HepG2 (cell line): ENCODE data around the gene APOL4. TPM values are rescaled to one million over a fixed set of nuclear protein-coding genes. Genes with fewer than 3 reads are reported as not detected.
"Not testable (repeated sequence)": the region's sequence is repeated elsewhere in the genome, so short reads cannot be mapped to it uniquely, and the experiment has no call there.

Experiments
- ARNTL ChIP-seq: sonication (generic); formaldehyde crosslinking; IDR thresholded peaks from 2 replicates; pipeline ENCODE4 v1.4.0; 2020; ENCODE audit warnings: mild to moderate bottlenecking, missing genetic modification reagents
- ASH2L ChIP-seq: fragments of 300-600, 200-600 bp; sonication (generic); IDR thresholded peaks from 2 replicates; pipeline ENCODE4 v1.7.0; 2017; ENCODE audit warnings: low read depth, mild to moderate bottlenecking, moderate library complexity, mixed read lengths, low read length; ENCODE audit not compliant: insufficient read length
- ATF7 ChIP-seq, 2 experiments: fragments of 450-650 bp in 1 of 2; sonication (generic) in 1 of 2; formaldehyde crosslinking in 1 of 2; IDR thresholded peaks; 2 replicates each; pipeline versions ENCODE4 v1.4.0 to v1.6.1; 2016 to 2020; ENCODE audit warnings: antibody characterized with exemption in 1 of 2, mild to moderate bottlenecking in 1 of 2, missing genetic modification reagents in 1 of 2
- CREM ChIP-seq, 2 experiments: sonication (generic) in 1 of 2; formaldehyde crosslinking in 1 of 2; IDR thresholded peaks; 2 replicates each; pipeline versions ENCODE4 v1.4.0 to v1.6.1; 2016 to 2020; ENCODE audit warnings: antibody characterized with exemption in 1 of 2, mild to moderate bottlenecking in 1 of 2, missing genetic modification reagents in 1 of 2
- EP300 ChIP-seq, 3 experiments: sonication (generic) in 1 of 3; formaldehyde crosslinking in 1 of 3; IDR thresholded peaks; 2 replicates each; pipeline versions ENCODE4 v1.5.1 to v1.6.1; 2011 to 2020; ENCODE audit warnings: low read depth in 2 of 3, low read length in 2 of 3, borderline replicate concordance in 1 of 3, improper control_type of control experiment in 1 of 3, mild to moderate bottlenecking in 1 of 3, missing genetic modification reagents in 1 of 3, moderate library complexity in 1 of 3
- FOXA3 ChIP-seq: IDR thresholded peaks from 2 replicates; pipeline ENCODE4 v1.6.1; 2016; ENCODE audit warnings: missing genetic modification reagents, missing compliant biosample characterization
- HNF1B ChIP-seq: sonication (generic); formaldehyde crosslinking; IDR thresholded peaks from 2 replicates; pipeline ENCODE4 v1.5.1; 2020; ENCODE audit warnings: mild to moderate bottlenecking, moderate library complexity, missing genetic modification reagents
- KAT7 ChIP-seq: IDR thresholded peaks from 2 replicates; pipeline ENCODE4 v1.6.1; 2018; ENCODE audit warnings: borderline replicate concordance, missing compliant biosample characterization
- MED8 ChIP-seq: sonication (generic); formaldehyde crosslinking; IDR thresholded peaks from 2 replicates; pipeline ENCODE4 v1.8.1; 2023; ENCODE audit warnings: mild to moderate bottlenecking, missing genetic modification reagents; ENCODE audit not compliant: insufficient replicate concordance
- NR2F6 ChIP-seq, 2 experiments: IDR thresholded peaks; 2 replicates each; pipeline ENCODE4 v1.6.1; 2016; ENCODE audit warnings: antibody characterized with exemption in 1 of 2, mild to moderate bottlenecking in 1 of 2
- PITX1 ChIP-seq: sonication (generic); formaldehyde crosslinking; IDR thresholded peaks from 2 replicates; pipeline ENCODE4 v1.5.1; 2020; ENCODE audit warnings: mild to moderate bottlenecking, missing genetic modification reagents
- RBFOX2 ChIP-seq: fragments of 200-400 bp; formaldehyde crosslinking; IDR thresholded peaks from 2 replicates; pipeline ENCODE4 v1.6.1; 2017; ENCODE audit warnings: low read depth, mild to moderate bottlenecking, low read length
- TCF12 ChIP-seq, 2 experiments: fragments of 450-650 bp in 1 of 2; sonication (generic) in 1 of 2; formaldehyde crosslinking in 1 of 2; IDR thresholded peaks; 2 replicates each; pipeline versions ENCODE4 v1.6.1 to v1.8.0; 2017 to 2022; ENCODE audit warnings: antibody characterized with exemption in 1 of 2, mild to moderate bottlenecking in 1 of 2, missing genetic modification reagents in 1 of 2, moderate library complexity in 1 of 2
- TMF1 ChIP-seq: sonication (generic); formaldehyde crosslinking; IDR thresholded peaks from 2 replicates; pipeline ENCODE4 v1.8.1; 2022; ENCODE audit warnings: low read depth, missing genetic modification reagents
- ZFP36L1 ChIP-seq: sonication (generic); formaldehyde crosslinking; IDR thresholded peaks from 2 replicates; pipeline ENCODE4 v1.8.0; 2022; ENCODE audit warnings: mild to moderate bottlenecking, missing genetic modification reagents, moderate library complexity
- ZNF350 ChIP-seq: sonication (generic); formaldehyde crosslinking; IDR thresholded peaks from 2 replicates; pipeline ENCODE4 v1.4.0; 2020; ENCODE audit warnings: mild to moderate bottlenecking, low read depth, missing genetic modification reagents, borderline replicate concordance
- ZNF432 ChIP-seq: sonication (generic); formaldehyde crosslinking; IDR thresholded peaks from 2 replicates; pipeline ENCODE4 v1.5.0; 2020; ENCODE audit warnings: missing genetic modification reagents, mild to moderate bottlenecking, borderline replicate concordance
- ZNF768 ChIP-seq: sonication (generic); formaldehyde crosslinking; IDR thresholded peaks from 2 replicates; pipeline ENCODE4 v1.4.0; 2020; ENCODE audit warnings: missing genetic modification reagents
- polyA plus RNA-seq, 8 experiments: library from polyadenylated mRNA; depleted of rRNA in 3 of 8; stranded (reverse) in 7 of 8; unstranded in 1 of 8; fragments of >200 nt; fragmentation: Illumina TruSeq in 4 of 8; extraction: Trizol in 4 of 8; gene quantifications; 2 replicates each; pipeline versions ENCODE4 v1.2.1 to v1.2.3, GENCODE V29; 2011 to 2016; ENCODE audit warnings: low read depth in 4 of 8, missing spikeins in 1 of 8, mixed read lengths in 1 of 8; ENCODE audit not compliant: insufficient read depth in 1 of 8
- total RNA-seq, 5 experiments: library from RNA; depleted of rRNA; stranded (reverse); fragments of >200 nt; fragmentation: Illumina TruSeq; extraction: Trizol; gene quantifications; 2 replicates each; pipeline ENCODE4 v1.2.3, GENCODE V29; 2016; ENCODE audit warnings: low read depth in 1 of 5
- TF ChIP-seq, protein P1 (sequence below): IDR thresholded peaks from 2 replicates; pipeline ENCODE4 v1.6.1; 2012; ENCODE audit warnings: low read depth, low read length, improper control_type of control experiment
- TF ChIP-seq, protein P2 (sequence below): IDR thresholded peaks from 2 replicates; pipeline ENCODE4 v1.6.1; 2016

APOL4 gene
- total and polyA plus RNA-seq, 2 of the 13 experiments (the other 11 are each of a cell fraction or from before 2014, with no cell fraction given), result 0.77 to 2.8 TPM

- TF ChIP-seq, protein P1, sequence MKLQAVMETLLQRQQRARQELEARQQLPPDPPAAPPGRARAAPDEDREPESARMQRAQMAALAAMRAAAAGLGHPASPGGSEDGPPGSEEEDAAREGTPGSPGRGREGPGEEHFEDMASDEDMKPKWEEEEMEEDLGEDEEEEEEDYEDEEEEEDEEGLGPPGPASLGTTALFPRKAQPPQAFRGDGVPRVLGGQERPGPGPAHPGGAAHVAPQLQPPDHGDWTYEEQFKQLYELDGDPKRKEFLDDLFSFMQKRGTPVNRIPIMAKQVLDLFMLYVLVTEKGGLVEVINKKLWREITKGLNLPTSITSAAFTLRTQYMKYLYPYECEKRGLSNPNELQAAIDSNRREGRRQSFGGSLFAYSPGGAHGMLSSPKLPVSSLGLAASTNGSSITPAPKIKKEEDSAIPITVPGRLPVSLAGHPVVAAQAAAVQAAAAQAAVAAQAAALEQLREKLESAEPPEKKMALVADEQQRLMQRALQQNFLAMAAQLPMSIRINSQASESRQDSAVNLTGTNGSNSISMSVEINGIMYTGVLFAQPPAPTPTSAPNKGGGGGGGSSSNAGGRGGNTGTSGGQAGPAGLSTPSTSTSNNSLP, result 0 out of 2 replicates have a peak, but pooled peaks have one; percentile 56
- TF ChIP-seq EP300 (IDR thresholded peaks at IDR 0.05; ENCODE audit: low read depth in 2 of 2, low read length in 2 of 2), result peak in 1 of 2 experiments; percentile 69; a peak in 2 of 4 replicates
- TF ChIP-seq EP300 (CRISPR knock-in tag; IDR thresholded peaks at IDR 0.05; ENCODE audit: borderline replicate concordance); ATF7 (IDR thresholded peaks at IDR 0.05); CREM (CRISPR knock-in tag; IDR thresholded peaks at IDR 0.05); TCF12 (IDR thresholded peaks at IDR 0.05): not testable (repeated sequence)
- TF ChIP-seq FOXA3 (CRISPR knock-in tag), result peak; percentile 71; the same call in 1 of the 2 replicates
- peak; percentile 24; the same call in 1 of the 2 replicates for TF ChIP-seq ZNF768 (CRISPR knock-in tag)
- peak; percentile 54; the same call in 1 of the 2 replicates for TF ChIP-seq NR2F6 (IDR thresholded peaks at IDR 0.05)
- peak; percentile 86 for TF ChIP-seq NR2F6 (CRISPR knock-in tag; IDR thresholded peaks at IDR 0.05)
- peak; percentile 49; the same call in 1 of the 2 replicates for TF ChIP-seq ATF7 (CRISPR knock-in tag; IDR thresholded peaks at IDR 0.05)
- TF ChIP-seq CREM (IDR thresholded peaks at IDR 0.05), result peak; percentile 46; the same call in 1 of the 2 replicates
- TF ChIP-seq ARNTL (CRISPR knock-in tag), result 0 out of 2 replicates have a peak, but pooled peaks have one; percentile 57
- TF ChIP-seq HNF1B, result peak; percentile 97
- TF ChIP-seq TMF1 (CRISPR knock-in tag), result 0 out of 2 replicates have a peak, but pooled peaks have one; percentile 29
- peak; percentile 17; the same call in 1 of the 2 replicates for TF ChIP-seq ZNF350 (CRISPR knock-in tag)
- TF ChIP-seq ZNF432 (CRISPR knock-in tag), result peak; percentile 100
- peak; percentile 48 for TF ChIP-seq RBFOX2
- peak; percentile 64 for TF ChIP-seq ASH2L
- TF ChIP-seq PITX1 (CRISPR knock-in tag), result peak; percentile 42; the same call in 1 of the 2 replicates
- 0 out of 2 replicates have a peak, but pooled peaks have one; percentile 21 for TF ChIP-seq KAT7 (CRISPR knock-in tag)
- peak; percentile 36; the same call in 1 of the 2 replicates for TF ChIP-seq ZFP36L1 (CRISPR knock-in tag)
- TF ChIP-seq, protein P2, sequence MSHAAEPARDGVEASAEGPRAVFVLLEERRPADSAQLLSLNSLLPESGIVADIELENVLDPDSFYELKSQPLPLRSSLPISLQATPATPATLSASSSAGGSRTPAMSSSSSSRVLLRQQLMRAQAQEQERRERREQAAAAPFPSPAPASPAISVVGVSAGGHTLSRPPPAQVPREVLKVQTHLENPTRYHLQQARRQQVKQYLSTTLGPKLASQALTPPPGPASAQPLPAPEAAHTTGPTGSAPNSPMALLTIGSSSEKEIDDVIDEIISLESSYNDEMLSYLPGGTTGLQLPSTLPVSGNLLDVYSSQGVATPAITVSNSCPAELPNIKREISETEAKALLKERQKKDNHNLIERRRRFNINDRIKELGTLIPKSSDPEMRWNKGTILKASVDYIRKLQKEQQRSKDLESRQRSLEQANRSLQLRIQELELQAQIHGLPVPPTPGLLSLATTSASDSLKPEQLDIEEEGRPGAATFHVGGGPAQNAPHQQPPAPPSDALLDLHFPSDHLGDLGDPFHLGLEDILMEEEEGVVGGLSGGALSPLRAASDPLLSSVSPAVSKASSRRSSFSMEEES (CRISPR knock-in tag), result peak; percentile 73
- TF ChIP-seq MED8 (CRISPR knock-in tag), result peak; percentile 91
- TF ChIP-seq TCF12 (CRISPR knock-in tag; IDR thresholded peaks at IDR 0.05), result peak; percentile 39; the same call in 1 of the 2 replicates
These were observed 48.8 kb upstream of the APOL4 start (continued) for GRCh38 chr22:36250292-36250960.
